ENCODE data around the gene PANX1. TPM values are rescaled to one million over a fixed set of nuclear protein-coding genes. Genes with fewer than 3 reads are reported as not detected.

Gene PANX1
- polyA plus RNA-seq, 1 experiment, result 52.9 TPM

GRCh38 chr11:94184362-94184761, 55.7 kb downstream of the PANX1 start:
- Histone ChIP-seq H3K27ac (ENCODE audit: low read depth, low read length) (no peak overlapping the region), H3K9me3 (ENCODE audit: control insufficient read depth, insufficient read depth, low read length) (no peaks in the 10 kb centered on the region), H3K4me3 (ENCODE audit: low read depth, low read length) (no peak overlapping the region), H3K27me3 (ENCODE audit: control insufficient read depth, insufficient read depth, low read length) (no peaks in the 10 kb centered on the region)
- no peak for DNase-seq (ENCODE audit: low read depth, low spot score)
- TF ChIP-seq, protein P1, sequence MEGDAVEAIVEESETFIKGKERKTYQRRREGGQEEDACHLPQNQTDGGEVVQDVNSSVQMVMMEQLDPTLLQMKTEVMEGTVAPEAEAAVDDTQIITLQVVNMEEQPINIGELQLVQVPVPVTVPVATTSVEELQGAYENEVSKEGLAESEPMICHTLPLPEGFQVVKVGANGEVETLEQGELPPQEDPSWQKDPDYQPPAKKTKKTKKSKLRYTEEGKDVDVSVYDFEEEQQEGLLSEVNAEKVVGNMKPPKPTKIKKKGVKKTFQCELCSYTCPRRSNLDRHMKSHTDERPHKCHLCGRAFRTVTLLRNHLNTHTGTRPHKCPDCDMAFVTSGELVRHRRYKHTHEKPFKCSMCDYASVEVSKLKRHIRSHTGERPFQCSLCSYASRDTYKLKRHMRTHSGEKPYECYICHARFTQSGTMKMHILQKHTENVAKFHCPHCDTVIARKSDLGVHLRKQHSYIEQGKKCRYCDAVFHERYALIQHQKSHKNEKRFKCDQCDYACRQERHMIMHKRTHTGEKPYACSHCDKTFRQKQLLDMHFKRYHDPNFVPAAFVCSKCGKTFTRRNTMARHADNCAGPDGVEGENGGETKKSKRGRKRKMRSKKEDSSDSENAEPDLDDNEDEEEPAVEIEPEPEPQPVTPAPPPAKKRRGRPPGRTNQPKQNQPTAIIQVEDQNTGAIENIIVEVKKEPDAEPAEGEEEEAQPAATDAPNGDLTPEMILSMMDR (IDR thresholded peaks at IDR 0.05; ENCODE audit: low read depth, low read length), result no peak
- CTCF ChIA-PET, result interaction anchor here (0.6 to 6.9 kb wide), 33 partner anchors 9 to 448 kb away, joined by 3 to 68 read pairs (median 4); partner anchors contain the start of genes C11orf97 and PANX1
- POLR2A ChIA-PET, result interaction anchor here (3.4 kb wide), 1 partner anchor 16 kb away, joined by 30 read pairs; no protein-coding TSS in a partner anchor

DNA sequence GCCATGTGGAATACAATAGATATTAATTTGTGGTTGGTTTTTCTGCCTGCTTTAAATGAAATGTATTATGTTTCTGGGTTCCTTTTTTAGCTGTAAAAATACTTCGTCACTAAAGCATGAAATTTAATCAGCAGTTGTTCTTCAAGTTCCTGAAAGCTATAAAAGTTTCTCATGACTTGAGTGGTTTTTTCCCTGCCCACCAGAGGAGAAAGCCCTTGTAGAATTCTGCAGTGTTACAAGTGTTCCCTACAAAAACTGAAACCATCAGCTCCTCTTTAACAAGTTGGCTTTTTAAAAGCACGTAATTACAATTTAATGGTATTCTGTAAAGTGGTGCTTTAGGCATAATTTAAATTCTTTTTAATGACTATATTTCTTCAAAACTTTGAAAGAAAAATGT, 56.2 kb downstream of the PANX1 start:
- Histone ChIP-seq H3K27ac (ENCODE audit: low read depth, low read length) (no peak overlapping the region), H3K27me3 (ENCODE audit: control insufficient read depth, insufficient read depth, low read length) (no peaks in the 10 kb centered on the region), H3K4me3 (ENCODE audit: low read depth, low read length) (no peak overlapping the region), H3K9me3 (ENCODE audit: control insufficient read depth, insufficient read depth, low read length) (no peaks in the 10 kb centered on the region)
- TF ChIP-seq, protein P1 (IDR thresholded peaks at IDR 0.05; ENCODE audit: low read depth, low read length), result no peak
- DNase-seq (ENCODE audit: low read depth, low spot score), result no peak
- ChIA-PET POLR2A (interaction anchor here (0.6 to 3.4 kb wide), 4 partner anchors 9 to 56 kb away, joined by 4 to 30 read pairs (median 6); partner anchors contain the start of gene PANX1), CTCF (interaction anchor here (1.0 to 6.9 kb wide), 17 partner anchors 9 to 328 kb away, joined by 3 to 68 read pairs (median 10); partner anchors contain the start of gene C11orf97)

DNA sequence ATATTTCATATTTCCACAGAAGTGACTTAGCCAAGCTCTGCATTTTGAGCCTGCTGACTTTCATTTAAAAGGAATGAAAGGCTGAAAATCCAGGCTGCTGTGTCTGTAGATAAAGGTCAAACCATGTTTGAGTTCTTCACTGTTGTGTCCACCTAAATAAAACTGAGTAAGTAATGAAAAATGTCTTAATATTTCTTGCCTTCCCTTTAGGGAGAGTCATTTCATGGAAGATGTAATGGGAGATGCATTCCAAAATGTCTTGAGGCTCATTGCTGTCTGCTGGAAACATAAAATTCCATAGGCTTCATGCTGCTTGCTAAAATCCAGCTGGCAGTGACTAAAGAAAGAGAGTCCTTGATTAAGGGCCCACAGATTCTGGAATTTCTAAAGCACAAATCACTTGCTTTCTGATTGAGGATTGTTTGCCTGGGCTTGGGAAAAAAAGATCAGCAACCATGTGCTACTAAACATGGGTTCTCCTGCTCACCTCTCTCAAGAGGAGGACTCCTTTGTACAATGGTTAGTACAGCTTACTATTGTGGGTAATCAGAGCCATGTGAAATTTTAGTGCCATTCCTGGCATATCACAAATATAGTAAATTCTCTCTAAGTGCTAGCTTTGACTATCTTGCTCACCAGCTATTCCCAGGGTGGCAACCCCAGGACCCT, 56.9 kb downstream of the PANX1 start:
- DNase-seq (ENCODE audit: low read depth, low spot score), result peak; percentile 85
- peak overlapping the region; percentile 84 for H3K27ac ChIP-seq (ENCODE audit: low read depth, low read length)
- POLR2A ChIA-PET, result interaction anchor here (0.6 to 3.4 kb wide), 4 partner anchors 10 to 56 kb away, joined by 4 to 30 read pairs (median 6); partner anchors contain the start of gene PANX1
- TF ChIP-seq, protein P1 (IDR thresholded peaks at IDR 0.05; ENCODE audit: low read depth, low read length), result no peak
- H3K9me3 ChIP-seq (ENCODE audit: control insufficient read depth, insufficient read depth, low read length), result no peaks in the 10 kb centered on the region
- no peak overlapping the region for H3K4me3 ChIP-seq (ENCODE audit: low read depth, low read length)
- H3K27me3 ChIP-seq (ENCODE audit: control insufficient read depth, insufficient read depth, low read length), result no peaks in the 10 kb centered on the region
- CTCF ChIA-PET, result interaction anchor here (2.2 to 6.9 kb wide), 7 partner anchors 12 to 319 kb away, joined by 6 to 68 read pairs (median 26); no protein-coding TSS in a partner anchor

DNA sequence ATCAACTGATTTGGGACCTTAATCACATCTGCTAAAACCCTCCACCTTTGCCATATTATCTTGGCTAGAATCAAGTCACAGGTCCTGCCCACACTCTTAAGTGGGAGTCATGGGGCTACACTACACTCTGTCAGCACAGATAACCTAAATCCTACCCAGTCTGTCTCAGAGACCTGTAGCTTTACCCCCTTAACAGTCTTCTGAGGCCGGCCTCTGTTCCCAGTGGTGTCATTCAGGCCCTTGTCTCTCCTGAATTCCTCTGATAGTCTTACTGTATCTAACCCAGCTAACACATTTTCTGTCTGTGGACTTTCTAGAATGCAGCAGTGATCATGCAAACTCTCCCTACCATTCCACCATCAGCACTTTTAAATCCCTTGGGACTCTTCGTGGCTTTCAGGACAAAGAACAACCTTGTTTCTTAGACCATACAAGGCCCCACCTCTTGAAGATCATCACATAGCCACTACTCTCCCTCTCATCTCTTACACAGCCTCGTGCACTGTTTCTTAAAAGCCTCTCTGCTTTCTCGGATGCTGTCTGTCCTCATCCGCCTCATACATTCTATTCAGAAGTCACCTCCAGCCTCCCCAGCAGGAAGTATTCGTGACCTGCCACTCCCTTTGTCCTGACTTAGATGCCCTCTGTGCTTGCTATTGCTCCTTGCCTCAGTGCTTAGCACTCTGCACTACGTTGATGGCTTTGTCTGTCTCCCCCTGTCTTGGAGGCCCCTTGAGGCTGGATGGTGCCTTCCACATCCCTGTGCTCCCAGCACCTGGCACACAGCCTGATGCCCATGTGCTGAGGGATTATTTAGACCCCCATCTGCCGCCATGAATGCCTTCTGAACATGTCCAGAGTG, 57.9 kb downstream of the PANX1 start:
- Histone ChIP-seq H3K4me3 (ENCODE audit: low read depth, low read length) (no peak overlapping the region), H3K9me3 (ENCODE audit: control insufficient read depth, insufficient read depth, low read length) (no peaks in the 10 kb centered on the region), H3K27me3 (ENCODE audit: control insufficient read depth, insufficient read depth, low read length) (no peaks in the 10 kb centered on the region), H3K27ac (ENCODE audit: low read depth, low read length) (peak overlapping the region; percentile 84)
- POLR2A ChIA-PET, result interaction anchor here (1.3 to 3.4 kb wide), 3 partner anchors 11 to 57 kb away, joined by 5 to 30 read pairs (median 6); partner anchors contain the start of gene PANX1
- TF ChIP-seq, protein P1 (IDR thresholded peaks at IDR 0.05; ENCODE audit: low read depth, low read length), result no peak
- no peak for DNase-seq (ENCODE audit: low read depth, low spot score)
- CTCF ChIA-PET, result interaction anchor here (5.9 to 6.9 kb wide), 2 partner anchors 231 to 291 kb away, joined by 61 to 68 read pairs; no protein-coding TSS in a partner anchor

Measured in AG04450 (cell line).